NCI-H82 treated with DMSO at 0.1 percent for 48 hours (cell line): ENCODE measurements around the gene LAMB1.
"Not testable (repeated sequence)": the region's sequence is repeated elsewhere in the genome, so short reads cannot be mapped to it uniquely, and the experiment has no call there.

ENCODE experiments used
- DNase-seq: peaks from one replicate; lab custom pipeline; 2025; ENCODE audit not compliant: unreplicated experiment; lab: John Stamatoyannopoulos, UW

The LAMB1 gene

GRCh38 chr7:107973861-107974260 lies 29.1 kb downstream of the LAMB1 start:
- no peak for DNase-seq

- no peak for DNase-seq
Measured at GRCh38 chr7:107972941-107973376, 30.0 kb downstream of the LAMB1 start.

GRCh38 chr7:107972075-107972482 lies 30.9 kb downstream of the LAMB1 start:
- no peak for DNase-seq

DNA sequence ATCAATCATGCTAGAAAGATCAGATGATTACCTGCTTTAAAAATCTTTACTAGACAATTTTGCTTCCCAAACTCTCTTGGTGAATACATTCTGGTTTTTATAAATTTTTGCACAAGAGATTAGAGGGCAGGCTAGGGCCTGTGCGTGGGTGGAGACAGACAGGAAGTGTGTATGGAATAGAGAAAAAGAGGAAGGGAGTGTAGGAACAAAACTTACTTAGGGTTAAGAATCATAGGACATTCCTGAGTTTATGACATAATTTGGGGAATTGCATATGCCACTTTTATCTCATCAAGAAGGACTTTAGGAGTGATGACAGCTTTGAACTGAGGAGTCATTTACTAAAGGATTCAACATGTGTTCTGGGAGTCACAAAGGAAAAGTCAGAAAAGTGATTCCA lies 31.3 kb downstream of the LAMB1 start:
- DNase-seq, result no peak

GRCh38 chr7:107971100-107971499 lies 31.9 kb downstream of the LAMB1 start:
- no peak for DNase-seq

DNA sequence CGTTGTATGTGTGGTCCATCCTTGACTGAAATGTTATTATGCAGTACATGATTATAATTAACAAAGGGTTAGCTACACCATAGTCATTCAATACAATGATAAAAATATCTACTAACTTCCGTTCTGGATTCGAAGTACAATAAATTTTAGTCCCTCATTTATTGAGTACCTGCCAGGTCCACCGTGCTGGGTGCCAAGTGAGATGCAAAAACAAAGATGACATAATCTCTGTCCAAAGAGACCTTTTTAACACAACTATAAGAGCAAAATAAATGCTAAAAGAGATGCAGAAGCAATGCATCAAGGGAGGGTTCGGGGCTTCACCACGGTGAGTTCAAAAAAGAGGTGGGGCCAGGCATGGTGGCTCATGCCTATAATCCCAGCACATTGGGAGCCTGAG lies 33.1 kb downstream of the LAMB1 start:
- no peak for DNase-seq

DNA sequence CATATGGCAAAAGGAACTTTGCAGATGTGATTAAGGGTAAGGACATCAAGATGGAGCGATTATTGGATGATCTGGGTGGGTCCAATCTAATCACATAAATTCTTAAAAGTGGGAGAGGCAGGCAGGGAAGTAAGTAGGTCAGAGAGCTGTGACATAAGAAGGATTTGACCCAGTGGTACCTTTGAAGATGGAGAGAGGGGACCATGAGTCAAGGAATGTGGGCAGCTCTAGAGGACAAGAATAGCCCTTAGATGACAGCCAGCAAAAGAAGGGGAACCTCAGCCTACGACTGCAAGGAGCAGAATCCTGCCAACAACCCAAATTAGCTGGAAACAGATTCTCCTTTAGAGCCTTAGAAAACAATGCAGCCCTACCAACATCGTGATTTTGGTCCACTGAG lies 34.5 kb downstream of the LAMB1 start:
- DNase-seq, result no peak

DNA sequence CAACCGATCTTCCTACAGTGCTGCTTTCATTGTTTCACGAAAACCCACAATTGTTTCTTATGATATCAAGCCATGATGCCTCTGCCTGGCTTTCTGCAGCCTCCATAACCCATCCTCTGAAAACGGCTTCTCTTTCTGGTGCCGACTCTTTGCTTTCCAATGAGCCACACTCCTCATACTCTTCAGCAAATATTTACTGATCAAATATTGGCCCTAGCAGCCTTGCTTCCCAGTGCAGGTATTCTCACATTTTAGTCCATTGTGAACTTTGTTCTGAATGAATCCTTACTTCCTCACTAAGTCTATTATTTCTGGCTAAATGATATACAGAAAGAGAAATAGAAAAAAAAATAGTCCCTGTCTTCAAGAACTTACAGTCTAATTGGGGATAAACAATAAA lies 35.5 kb downstream of the LAMB1 start:
- no peak for DNase-seq

DNA sequence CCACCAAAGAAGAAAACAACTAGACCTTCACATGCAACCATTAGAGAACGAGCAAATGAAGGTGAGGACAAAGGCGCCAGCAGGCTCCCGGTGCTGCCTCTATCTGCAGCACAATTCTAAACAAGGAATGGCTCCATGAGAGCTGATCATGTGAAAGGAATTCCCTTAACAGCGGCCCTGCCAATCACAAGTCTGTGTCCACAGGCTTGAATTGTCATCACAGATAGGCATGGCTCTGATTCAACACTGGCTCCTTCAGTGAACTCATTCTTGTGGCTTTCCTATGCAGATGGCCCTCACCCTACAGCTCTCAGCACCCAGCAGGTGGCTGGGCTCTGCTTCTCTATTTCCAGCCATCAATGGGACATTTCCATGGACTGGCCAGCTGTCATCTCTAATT lies 36.2 kb downstream of the LAMB1 start:
- no peak for DNase-seq

GRCh38 chr7:107964510-107964909 lies 38.5 kb downstream of the LAMB1 start:
- DNase-seq, result no peak

DNA sequence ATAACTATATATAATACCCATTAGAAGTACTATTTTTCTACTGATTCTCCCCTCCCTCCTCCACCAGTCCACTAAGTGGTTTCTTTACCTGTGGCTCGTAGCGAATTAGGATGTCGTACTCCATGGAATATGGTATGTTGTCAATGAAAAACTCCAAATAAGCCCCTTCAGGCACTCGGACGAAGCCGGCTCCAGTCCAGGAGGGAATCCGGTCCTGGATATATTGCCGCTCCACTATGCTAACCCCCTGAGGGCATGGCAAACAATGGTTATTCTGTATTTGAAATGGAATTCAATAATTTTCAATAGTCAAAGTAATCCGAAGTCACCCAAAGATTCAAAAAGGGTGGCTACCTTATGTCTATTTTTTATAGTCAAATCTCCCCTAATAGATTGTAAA lies 40.1 kb downstream of the LAMB1 start:
- DNase-seq, result no peak

- no peak for DNase-seq
Measured at GRCh38 chr7:107961405-107961804, 41.6 kb downstream of the LAMB1 start.

DNA sequence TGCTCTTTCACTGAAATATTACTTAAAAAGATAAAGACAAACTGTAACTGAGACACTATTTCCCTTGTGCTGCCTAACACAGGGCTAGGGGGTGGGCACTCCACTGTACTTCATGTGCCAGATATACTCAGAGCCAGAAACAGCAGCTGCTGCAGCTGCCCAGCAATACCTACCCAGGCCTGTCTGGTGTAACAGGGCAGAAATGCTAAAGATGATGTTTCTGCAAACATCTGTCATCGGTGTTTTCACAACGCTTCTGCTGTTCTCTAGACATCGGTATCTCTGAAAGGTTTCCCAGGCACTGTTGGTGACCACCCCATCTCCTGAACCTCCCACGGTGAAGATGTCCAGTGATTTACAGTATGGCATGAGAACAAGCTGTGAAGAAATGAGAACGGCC lies 42.7 kb downstream of the LAMB1 start:
- no peak for DNase-seq

DNA sequence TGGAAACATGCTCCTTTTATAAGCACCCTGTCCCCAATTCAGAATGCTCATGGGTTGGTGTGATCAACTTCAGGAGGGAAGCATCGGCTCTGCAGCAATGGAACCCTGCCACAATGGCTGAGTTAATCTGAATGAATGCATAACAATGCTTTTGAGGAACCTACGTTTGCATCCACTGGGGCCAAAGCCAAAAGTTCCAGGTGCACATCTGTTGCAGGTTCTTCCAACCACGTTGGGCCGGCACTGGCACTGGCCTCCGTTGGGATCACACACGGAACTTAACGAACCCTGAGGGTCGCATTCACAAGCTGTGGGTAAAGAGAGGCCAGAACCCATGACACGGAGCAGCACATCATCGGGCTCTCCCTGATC lies 43.4 kb downstream of the LAMB1 start:
- no peak for DNase-seq

GRCh38 chr7:107958764-107959526 lies 44.0 kb downstream of the LAMB1 start:
- DNase-seq, result no peak

DNA sequence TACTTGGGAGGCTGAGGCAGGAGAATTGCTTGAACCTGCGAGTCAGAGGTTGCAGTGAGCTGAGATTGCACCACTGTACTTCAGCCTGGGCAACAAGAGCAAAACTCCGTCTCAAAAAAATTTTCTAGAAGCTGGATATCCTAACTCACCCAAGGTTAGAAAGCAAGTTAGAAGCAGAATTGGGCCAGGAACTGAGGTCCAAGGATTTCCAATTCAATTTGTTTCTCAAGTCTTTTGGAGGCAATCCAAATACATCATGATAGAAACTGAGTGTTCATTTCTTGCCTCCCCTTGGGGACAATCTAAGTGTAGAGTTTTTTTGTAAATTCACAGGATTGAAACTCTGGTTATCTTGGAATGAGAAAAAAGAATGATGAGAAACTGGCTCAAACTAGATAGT lies 45.5 kb downstream of the LAMB1 start:
- DNase-seq, result no peak

DNA sequence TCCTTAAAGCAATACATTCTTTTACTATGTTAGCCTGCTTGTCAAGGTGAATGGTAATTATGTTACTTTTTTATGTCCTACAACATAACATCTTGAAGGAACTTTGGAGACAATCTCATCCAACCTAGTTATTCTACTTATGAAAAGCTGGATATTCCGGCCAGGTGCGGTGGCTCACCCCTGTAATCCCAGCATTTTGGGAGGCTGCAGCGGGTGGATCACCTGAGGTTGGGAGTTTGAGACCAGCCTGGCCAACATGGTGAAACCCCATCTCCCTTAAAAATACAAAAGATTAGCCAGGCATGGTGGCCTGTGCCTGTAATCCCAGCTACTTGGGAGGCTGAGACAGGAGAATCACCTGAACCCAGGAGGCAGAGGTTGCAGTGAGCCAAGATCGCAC lies 46.0 kb downstream of the LAMB1 start:
- DNase-seq, result not testable (repeated sequence)

DNA sequence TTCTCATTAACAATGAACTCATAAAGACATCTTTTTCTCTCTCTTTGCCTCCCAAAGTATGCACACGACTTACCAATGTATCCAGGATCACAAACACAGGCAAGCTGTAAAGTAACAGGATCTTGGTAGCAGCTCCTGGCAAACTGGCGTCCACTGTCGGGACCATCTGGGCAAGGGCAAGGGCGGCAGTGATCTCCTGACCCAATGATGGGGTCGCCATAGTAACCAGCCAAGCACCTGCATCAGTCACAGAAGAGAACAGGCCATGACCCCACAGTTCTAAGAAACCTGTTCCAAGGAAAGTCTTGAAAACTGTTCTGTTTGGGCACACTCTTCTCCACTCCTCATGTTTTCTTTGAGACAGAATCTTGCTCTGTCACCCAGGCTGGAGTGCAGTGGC lies 47.6 kb downstream of the LAMB1 start:
- no peak for DNase-seq

- DNase-seq, result no peak
Measured at GRCh38 chr7:107953924-107954303, 49.0 kb downstream of the LAMB1 start.

DNA sequence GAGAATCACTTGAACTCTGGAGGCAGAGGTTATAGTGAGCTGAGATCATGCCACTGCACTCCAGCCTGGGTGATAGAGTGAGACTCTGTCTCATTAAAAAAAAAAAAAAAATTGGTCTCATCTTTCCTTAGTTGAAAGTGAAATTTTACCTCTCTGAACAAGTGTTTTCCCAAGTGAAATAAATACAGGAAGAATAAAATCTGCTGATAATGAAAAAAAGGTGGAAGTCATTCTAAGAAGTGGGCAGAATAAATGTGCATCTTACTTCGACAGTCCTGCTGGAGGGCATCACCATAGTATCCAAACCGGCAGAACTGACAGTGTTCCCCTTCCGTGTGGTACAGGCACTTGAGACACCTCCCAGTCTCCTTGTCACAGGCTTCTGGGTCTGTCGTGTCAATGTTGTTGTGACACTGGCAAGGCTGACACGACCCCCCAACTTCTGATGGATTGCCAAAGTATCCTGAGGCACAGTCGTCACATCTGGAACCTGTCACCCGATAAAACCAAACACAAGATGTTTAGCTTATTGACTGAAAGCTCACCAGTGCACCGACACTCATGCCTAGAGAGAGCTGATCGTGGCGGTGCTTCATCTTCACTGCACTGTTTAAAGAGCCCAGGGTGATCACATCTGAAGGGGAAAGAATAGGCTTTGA lies 49.6 kb downstream of the LAMB1 start:
- no peak for DNase-seq

- DNase-seq, result no peak
Measured at GRCh38 chr7:107951896-107952295, 51.1 kb downstream of the LAMB1 start.

DNA sequence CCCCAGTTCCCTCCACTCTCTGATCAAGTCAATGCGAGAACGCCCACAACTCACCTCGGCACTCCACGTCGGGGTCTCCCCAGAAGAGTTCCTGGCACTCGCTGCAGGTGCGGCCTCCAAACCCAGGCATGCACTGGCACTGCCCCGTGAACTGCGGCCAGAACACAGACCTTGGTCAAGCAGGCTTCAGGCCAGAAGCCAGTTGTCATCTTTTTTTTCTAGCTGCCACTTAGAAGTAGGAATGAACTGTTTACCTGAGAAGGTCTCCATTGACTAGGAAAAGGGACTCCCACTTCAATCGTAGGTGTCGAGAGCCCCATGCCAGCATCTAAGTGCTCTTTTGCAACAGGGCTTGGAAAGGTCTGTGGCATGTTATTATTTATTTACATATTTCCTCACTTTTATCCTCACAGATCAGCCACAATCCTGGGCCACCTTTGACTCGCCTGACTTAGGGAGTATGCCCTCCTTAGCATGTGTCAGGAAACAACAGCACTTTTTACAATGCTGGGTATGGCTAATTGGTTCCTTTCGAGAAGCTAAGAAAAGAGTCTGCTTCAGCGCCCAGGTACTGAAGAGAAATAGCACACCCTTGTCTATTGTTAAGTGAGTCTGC lies 51.7 kb downstream of the LAMB1 start:
- DNase-seq, result no peak
